ENCODE measurements around the gene GIMAP6.
"Not testable (repeated sequence)": the region's sequence is repeated elsewhere in the genome, so short reads cannot be mapped to it uniquely, and the experiment has no call there.

The GIMAP6 gene

DNA sequence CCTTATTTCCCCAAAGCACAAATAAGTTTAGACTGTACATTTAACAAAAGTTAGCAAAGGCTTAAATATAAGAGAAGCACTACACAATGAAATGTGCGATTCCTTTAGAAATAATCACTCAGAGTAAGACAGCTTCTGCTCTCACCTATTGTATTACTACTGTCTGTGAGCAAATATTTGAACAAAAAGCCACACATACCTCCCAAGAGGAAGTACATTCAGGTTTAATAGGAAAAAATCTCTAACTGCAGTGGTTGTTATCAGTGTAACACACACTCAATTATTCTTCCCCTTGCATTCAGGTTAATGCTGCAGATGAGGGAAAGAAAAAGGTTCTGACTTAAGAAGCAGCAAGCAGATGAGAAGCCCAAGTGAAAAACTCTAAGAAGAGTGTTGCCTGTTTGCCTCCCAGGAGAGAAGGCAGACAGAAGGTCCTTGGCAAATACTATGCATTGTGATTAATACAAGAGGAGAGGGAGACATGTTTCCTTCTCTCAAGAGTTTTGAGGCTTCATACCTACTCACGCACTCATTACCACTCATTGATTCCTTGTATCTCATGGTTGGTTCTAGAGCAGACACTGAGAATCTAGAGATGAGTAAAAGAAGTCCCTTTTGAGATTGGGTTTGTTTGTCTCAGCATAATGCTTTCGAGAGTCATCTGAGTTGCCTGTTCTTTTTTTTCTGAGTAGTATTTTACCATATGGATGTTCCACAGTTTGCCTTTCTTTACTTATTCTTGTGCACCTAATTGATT is 51.4 kb downstream of the GIMAP6 start:
- DNase-seq, result no peak

DNA sequence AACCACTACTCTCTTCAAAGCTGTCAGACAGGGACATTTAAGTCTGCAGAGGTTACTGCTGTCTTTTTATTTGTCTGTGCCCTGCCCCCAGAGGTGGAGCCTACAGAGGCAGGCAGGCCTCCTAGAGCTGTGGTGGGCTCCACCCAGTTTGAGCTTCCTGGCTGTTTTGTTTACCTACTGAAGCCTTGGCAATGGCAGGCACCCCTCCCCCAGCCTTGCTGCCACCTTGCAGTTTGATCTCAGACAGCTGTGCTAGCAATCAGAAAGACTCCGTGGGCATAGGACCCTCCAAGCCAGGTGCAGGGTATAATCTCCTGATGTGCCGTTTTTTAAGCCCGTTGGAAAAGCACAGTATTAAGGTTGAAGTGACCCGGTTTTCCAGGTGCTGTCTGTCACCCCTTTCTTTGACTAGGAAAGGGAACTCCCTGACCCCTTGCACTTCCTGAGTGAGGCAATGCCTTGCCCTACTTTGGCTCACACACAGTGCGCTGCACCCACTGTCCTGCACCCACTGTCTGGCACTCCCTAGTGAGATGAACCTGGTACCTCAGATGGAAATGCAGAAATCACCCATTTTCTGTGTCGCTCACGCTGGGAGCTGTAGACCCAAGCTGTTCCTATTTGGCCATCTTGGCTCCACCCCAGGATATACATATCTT is 52.1 kb downstream of the GIMAP6 start:
- not testable (repeated sequence) for DNase-seq
